K562 (cell line): Measurements from ENCODE around the gene GDF2. TPM values are rescaled to one million over a fixed set of nuclear protein-coding genes. Genes with fewer than 3 reads are reported as not detected.
A peak's percentile ranks its signal among the peaks of the same experiment; 100 is the strongest.

Source experiments
- CBX1 ChIP-seq: sonication (generic); IDR thresholded peaks from 2 replicates; pipeline ENCODE4 v1.6.1; 2016; ENCODE audit warnings: antibody characterized with exemption, low read depth, mild to moderate bottlenecking
- CBX5 ChIP-seq: IDR thresholded peaks from 2 replicates; pipeline ENCODE4 v1.6.1; 2014; ENCODE audit warnings: low read depth, borderline replicate concordance
- CGGBP1 ChIP-seq: fragments of 250-450 bp; sonication (Bioruptor Pico); IDR thresholded peaks from 2 replicates; pipeline ENCODE4 v1.9.0; 2021; ENCODE audit warnings: mild to moderate bottlenecking
- CHAMP1 ChIP-seq: fragments of 450-650 bp; IDR thresholded peaks from 2 replicates; pipeline ENCODE4 v1.6.1; 2016; ENCODE audit warnings: mild to moderate bottlenecking
- COPS2 ChIP-seq: fragments of 450-650 bp; conservative IDR thresholded peaks from 2 replicates; pipeline ENCODE4 v1.6.1; 2016; ENCODE audit warnings: mild to moderate bottlenecking, moderate library complexity
- KDM4B ChIP-seq, 2 experiments: fragments of 450-650 bp in 1 of 2; sonication (generic) in 1 of 2; IDR thresholded peaks; 2 replicates each; pipeline ENCODE4 v1.6.1; 2016 to 2017; ENCODE audit warnings: borderline replicate concordance in 2 of 2, antibody characterized with exemption in 1 of 2, low read depth in 1 of 2, mild to moderate bottlenecking in 1 of 2
- MGA ChIP-seq: fragments of 450-650 bp; IDR thresholded peaks from 2 replicates; pipeline ENCODE4 v1.6.1; 2016; ENCODE audit warnings: mild to moderate bottlenecking, moderate library complexity
- POLR3A ChIP-seq: IDR thresholded peaks from 2 replicates; pipeline ENCODE4 v1.6.1; 2011; ENCODE audit warnings: borderline replicate concordance, mild to moderate bottlenecking, moderate library complexity; ENCODE audit not compliant: insufficient read length, insufficient read depth; ENCODE audit errors: extremely low read depth
- RFX7 ChIP-seq: fragments of 250-450 bp; sonication (Bioruptor Pico); IDR thresholded peaks from 2 replicates; pipeline ENCODE4 v1.5.1; 2021; ENCODE audit warnings: mild to moderate bottlenecking
- TBL1XR1 ChIP-seq, 2 experiments: IDR thresholded peaks; 2 replicates each; pipeline ENCODE4 v1.6.1; 2012; ENCODE audit warnings: improper control_type of control experiment in 2 of 2, low read length in 2 of 2, mild to moderate bottlenecking in 1 of 2
- ZBTB26 ChIP-seq: fragments of 450-650 bp; formaldehyde crosslinking; IDR thresholded peaks from 2 replicates; pipeline ENCODE4 v1.4.0; 2022; ENCODE audit warnings: missing genetic modification characterization
- polyA plus RNA-seq, 8 experiments: library from polyadenylated mRNA; depleted of rRNA in 4 of 8; stranded (reverse) in 5 of 8; unstranded in 3 of 8; fragments of >200 nt; fragmentation: Nextera tagmentation in 2 of 8; fragmentation: Illumina TruSeq in 1 of 8; extraction: Ambion mirVana in 2 of 8; extraction: Trizol in 1 of 8; gene quantifications; 2 replicates each; pipeline versions ENCODE4 v1.2.1 to v1.2.3, GENCODE V29; 2011 to 2014; ENCODE audit warnings: inconsistent platforms in 1 of 8, missing spikeins in 1 of 8
- total RNA-seq, 7 experiments: library from RNA; depleted of rRNA in 6 of 7; stranded (reverse); fragments of >200 nt in 6 of 7; fragmentation: Illumina TruSeq in 2 of 7; extraction: Trizol in 2 of 7; gene quantifications; 2 replicates each; pipeline versions ENCODE4 v1.2.1 to v1.2.3, GENCODE V29; 2011 to 2021; ENCODE audit warnings: low replicate concordance in 1 of 7

GDF2 gene
- total and polyA plus RNA-seq, 9 of the 15 experiments (the other 6 are each of a cell fraction or from before 2014, with no cell fraction given), result 0.08 to 0.58 (median 0.27) TPM; not detected in 2

GRCh38 chr10:47322300-47323061, at the start of gene GDF2 (continued):
- TF ChIP-seq CBX5, result no peak
- TF ChIP-seq CBX1, result no peak
- TF ChIP-seq COPS2, result no peak
- no peak for TF ChIP-seq CHAMP1
- TF ChIP-seq CGGBP1, result no peak
- no peak for TF ChIP-seq ZBTB26 (CRISPR knock-in tag)
- no peak for TF ChIP-seq POLR3A
- peak in 1 of 2 experiments; percentile 50; a peak in 1 of 4 replicates for TF ChIP-seq TBL1XR1 (IDR thresholded peaks at IDR 0.05; ENCODE audit: low read length in 2 of 2)
- TF ChIP-seq MGA, result peak; percentile 56; the same call in 1 of the 2 replicates
- no peak for TF ChIP-seq KDM4B (IDR thresholded peaks at IDR 0.05; ENCODE audit: borderline replicate concordance in 2 of 2, low read depth in 1 of 2)
- TF ChIP-seq RFX7 (CRISPR knock-in tag), result no peak
